Fibroblast of the conjunctiva (primary cell): ENCODE measurements around the gene CCHCR1.

Experiments
- DNase-seq: peaks from one replicate; pipeline ENCODE4 v3.0.0-alpha.2; 2010; ENCODE audit warnings: low read depth

CCHCR1 gene

GRCh38 chr6:31161216-31162126, 3.9 kb upstream of the CCHCR1 start:
- DNase-seq = no peak

- no peak for DNase-seq
Measured at GRCh38 chr6:31158863-31159855, 1.6 kb upstream of the CCHCR1 start.

GRCh38 chr6:31158140-31158862, 699 bp upstream of the CCHCR1 start, which contains the start of gene TCF19:
Gene TCF19, plus strand, starts transcription at chr6:31158589. Its CDS starts 881 bp downstream, at chr6:31159470.
- peak; percentile 99 for DNase-seq

- DNase-seq = no peak
Measured at GRCh38 chr6:31156641-31157040, 961 bp downstream of the CCHCR1 start.

GRCh38 chr6:31154436-31154835, 3.2 kb downstream of the CCHCR1 start:
- no peak for DNase-seq

GRCh38 chr6:31152781-31153180, 4.8 kb downstream of the CCHCR1 start:
- DNase-seq = no peak

- no peak for DNase-seq
Measured at GRCh38 chr6:31149827-31150447, 7.7 kb downstream of the CCHCR1 start.

GRCh38 chr6:31145386-31145785, 12.2 kb downstream of the CCHCR1 start:
- DNase-seq = no peak

GRCh38 chr6:31144970-31145340, 12.6 kb downstream of the CCHCR1 start:
- no peak for DNase-seq

- DNase-seq = no peak
Measured at GRCh38 chr6:31144296-31144969, 13.2 kb downstream of the CCHCR1 start.

DNA sequence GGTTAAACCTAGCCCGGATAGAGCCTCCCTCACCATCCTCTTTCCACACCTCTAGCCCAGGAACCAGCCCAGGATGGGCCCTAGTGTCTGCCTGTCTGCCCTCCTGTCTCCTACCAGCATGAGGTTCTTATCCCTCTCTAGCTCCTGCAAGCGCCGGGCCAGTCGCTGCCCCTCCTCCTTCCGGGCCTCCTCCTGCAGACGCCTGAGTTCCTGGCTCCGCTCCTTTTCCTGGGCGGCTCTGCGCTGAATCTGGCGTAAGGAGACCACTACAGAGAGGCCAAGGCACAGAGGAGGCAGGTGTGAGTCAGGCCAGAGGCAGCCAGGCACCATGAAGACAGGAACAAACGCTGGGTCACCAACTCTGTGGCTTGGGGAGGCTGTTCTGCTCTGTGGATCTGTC, 14.5 kb downstream of the CCHCR1 start:
- peak; percentile 21 for DNase-seq

DNA sequence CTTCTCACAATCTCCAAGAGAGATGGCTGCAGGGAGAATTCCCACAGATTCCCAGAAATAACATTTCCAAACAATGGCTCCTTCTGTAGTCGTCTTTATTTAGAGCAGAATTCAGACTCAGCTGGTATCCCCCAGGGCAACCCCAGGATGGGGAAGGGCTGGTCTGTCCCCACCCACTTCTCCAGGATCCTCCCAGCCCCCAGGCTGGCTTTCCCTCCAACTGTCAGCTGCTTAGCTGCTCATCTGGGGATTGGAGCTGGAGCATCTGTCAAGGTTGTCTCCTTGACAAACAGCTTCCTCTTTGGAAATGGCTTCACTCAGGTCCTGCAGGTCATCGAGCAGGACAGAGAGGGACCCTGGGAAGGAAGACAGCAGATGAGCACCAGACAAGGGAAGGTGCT, 15.2 kb downstream of the CCHCR1 start:
- DNase-seq = no peak

GRCh38 chr6:31140643-31141042, 17.0 kb downstream of the CCHCR1 start:
- no peak for DNase-seq

DNA sequence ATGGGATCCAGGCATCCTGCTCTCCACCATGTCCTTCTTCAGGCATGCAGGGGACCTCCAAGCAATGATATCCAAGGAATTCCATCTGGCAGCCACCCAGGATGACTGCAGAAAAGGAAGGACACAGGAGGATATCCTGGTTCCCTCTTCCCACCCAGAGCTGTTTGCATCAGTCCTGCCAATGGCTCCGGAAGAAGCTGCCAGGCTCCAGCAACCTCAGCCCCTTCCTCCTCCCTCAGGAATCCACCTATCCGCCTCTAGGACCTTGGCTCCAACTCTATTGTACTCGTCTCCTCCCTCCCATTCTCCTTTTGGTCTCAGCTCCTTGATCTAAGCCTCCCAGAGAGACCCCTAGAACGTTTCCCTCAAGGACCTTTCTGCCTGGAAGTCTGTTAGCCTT, 18.0 kb downstream of the CCHCR1 start:
- no peak for DNase-seq

DNA sequence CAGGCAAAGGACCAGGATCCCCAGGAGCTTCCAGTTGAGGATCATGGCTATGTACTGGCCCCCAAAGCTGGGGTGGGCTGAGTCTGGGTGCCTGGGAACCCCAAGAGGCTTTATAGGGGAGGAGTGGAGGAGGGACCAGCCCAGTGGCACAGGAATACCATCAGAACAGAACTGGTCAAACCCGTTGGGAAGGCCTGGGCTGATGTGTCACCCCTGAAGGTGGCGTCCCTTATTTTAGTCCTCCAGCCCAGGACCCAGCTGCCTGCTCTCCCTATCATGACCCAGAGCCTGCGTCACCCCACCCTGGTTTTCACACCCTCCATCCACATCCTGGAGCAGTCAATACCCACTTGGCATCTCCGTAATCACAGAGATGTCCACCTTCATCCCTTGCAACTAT, 18.6 kb downstream of the CCHCR1 start, which contains the start of gene PSORS1C2:
TSS of gene PSORS1C2 (minus strand) at position 85 of the 400 bp plus-strand sequence. CDS start at position 45, 40 bp downstream.
- DNase-seq = no peak

- no peak for DNase-seq
Measured at GRCh38 chr6:31135710-31136109, 21.9 kb downstream of the CCHCR1 start.

DNA sequence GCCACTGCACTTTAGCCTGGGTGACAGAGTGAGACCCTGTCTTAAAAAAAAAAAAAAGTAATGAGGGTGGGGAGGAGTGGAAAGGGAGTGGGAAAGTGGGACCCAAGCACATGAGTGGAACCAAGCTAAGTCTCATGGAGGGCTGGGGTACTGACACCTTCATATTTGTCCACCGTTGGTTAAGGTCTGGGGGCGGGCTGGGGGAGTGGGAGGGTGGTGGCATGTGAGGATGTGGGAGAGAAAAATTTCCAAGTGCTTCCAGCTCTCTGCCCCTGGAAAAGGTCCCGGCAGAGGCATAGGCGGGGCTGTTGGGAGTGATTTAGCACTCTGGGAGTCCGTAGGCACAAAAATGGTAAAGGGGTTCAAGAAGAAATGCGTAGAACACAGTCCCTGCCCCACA, 24.8 kb downstream of the CCHCR1 start:
- DNase-seq = no peak

DNA sequence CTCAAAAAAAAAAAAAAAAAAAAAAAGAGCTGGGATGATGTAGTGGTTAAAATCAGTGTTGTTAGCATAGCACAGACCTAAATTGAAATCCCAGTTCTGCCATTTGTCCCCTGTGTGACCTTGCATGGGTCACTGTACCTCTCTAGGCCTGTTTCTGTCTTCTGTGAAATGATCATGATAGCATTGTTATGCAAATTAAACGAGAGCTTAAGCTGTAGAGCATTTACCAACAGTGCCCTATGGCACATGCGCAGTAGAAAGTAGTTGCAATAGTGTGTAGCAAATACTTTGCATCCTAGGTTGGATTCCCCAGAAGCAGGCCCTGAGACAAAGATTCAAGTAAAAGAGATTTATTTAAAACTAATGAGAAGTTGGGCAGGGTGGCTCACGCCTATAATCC, 26.0 kb downstream of the CCHCR1 start:
- DNase-seq = no peak

GRCh38 chr6:31130751-31131150, 26.9 kb downstream of the CCHCR1 start:
- DNase-seq = no peak

DNA sequence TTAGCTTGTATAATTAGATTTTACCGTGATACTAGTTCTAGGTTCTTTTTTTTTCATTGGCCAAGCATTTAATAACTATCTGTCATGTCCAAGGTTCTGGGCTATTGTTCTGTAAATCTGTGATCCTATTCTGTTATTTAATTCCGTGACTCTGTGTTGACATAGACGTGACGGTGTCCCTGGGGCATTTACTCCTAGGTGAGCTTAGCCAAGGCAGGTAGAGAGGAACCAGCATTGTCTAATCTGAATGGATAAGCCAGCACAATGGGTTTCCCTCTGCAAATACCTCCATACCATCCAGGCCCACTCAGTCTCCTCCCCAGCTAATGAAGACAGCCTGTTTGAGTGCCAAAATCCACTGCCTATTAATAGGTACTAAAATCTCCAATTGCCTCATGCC, 28.5 kb downstream of the CCHCR1 start:
- DNase-seq = no peak
